Limb (tissue), 2 donors: Measurements from ENCODE around the gene MIS18BP1.
"Not testable (repeated sequence)": the region's sequence is repeated elsewhere in the genome, so short reads cannot be mapped to it uniquely, and the experiment has no call there.

Experiments used
- DNase-seq, 2 donors: peaks; one replicate each; pipeline ENCODE4 v3.0.0-alpha.2; 2016; ENCODE audit errors: extremely low spot score in 2 of 2

The MIS18BP1 gene

DNA sequence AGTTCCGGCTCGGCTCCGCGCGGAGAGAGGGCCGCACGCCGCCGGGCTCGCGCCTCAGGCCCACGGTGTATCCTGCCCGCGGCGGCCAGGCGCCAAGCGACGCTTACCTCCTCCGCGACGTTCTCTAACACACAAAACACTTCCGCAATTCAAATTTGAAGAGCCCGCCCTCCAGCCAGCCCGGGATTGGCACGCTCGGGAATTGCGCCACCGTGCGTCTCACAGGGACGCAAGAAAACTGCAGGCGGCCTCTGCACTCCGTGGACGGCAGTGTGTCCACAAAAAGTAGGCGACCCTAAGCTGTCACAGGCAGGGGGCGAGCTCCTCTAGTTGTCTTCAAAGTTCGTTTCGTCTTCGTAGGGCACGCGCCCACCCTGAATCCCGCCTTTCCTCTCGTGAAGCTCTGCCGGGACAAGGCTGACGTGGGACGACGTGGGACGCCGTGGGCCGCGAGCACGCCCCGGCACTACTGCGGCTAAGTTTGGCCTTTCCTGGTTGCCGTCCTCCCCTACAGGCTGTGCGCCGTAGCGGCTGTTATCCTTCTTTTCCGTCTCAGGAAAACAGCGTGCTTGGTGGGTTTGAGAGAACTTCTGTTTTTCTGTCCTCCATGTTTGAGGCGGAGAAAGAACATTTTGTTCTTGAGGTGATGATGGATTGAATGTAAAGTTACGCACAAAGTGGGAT, at the start of gene MIS18BP1:
Gene MIS18BP1 (minus strand): TSS at position 133 of the 684 bp plus-strand sequence. CDS start 5,916 bp downstream, outside the sequence.
- DNase-seq, result peak; percentile 96 to 97

DNA sequence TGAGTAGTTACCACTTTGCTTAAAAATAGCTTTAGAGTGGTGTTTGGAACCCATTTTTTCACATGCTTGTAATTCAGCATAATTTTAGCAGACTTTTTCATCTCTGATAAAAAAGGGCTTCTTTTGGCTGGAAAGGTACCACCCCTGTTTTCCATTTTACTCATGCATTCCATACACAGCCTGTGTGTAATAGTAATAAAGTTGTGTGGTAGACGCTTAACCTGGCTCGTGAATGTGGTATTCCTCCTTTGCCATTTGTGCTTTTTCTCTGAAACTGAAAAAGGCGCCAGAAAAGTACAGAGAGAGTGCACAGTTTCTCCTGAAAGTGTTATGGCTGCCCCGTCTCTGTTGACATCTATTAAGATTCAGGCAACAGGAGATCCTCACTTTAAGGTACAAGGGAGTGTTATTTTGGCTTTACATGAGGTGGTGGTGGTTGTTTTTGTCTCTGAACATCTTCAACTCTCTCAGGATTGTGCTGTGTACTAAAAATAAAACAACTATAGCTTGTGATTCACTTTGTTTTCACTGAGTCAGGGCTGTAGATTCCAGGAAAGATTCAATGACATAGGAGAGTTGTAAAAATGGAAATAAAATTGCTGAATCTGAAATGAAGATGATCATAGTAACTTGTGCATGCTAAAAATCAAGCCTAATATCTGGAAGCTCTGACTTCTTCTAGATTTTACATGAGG, 45.6 kb upstream of the MIS18BP1 start:
- no peak for DNase-seq

DNA sequence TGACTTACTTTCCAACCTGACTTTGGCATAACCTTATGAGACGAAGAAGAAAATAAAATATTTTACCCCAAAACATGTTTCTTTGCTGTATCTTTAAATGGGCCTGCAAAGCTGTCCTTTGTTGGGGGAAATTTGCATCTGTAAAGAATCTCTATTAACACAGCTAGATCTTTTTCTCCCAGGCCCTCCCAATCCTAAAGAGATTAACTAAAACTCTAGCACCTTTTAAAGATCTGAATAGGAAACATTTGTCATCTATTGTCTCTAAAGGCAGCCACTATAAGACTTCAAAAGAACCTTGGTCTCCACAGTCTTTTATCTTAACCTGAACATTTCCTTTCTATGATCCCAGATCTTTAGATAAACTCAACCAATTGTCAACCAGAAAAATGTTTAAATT, 41.8 kb upstream of the MIS18BP1 start:
- DNase-seq, result not testable (repeated sequence)

DNA sequence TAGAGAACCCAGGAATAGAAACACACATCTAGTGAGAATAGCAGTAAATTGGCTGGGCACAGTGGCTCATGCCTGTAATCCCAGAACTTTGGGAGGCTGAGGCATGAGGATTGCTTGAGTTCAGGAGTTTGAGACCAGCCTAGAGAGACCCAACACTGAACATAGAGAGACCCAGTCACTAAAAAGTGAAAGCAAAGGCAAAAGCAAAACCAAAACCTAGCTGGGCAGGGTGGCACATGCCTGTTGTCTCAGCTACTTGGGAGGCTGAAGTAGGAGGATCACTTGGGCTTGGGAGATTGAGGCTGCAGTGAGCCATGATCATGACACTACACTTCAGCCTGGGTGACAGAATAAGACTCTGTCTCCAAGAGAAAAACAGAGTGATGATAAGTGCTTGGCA, 37.5 kb upstream of the MIS18BP1 start:
- DNase-seq, result no peak

DNA sequence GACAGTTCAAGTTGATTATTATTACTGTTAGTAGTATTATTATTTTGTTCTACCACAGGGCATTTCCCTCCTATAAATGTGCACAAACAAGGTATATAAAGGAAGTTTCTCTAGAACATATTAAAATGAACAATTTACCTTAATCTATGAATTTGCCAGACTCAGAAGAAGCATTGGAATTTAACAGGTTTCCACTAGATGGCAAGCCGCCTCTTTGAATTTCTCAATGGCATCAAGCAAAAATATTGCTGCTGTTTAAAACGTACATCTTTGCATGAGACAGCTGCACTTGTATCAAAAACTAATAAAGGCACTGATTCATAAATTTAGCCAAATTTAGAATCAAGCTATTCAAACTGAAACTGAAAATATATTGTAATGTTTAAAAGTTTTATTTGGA, 34.6 kb upstream of the MIS18BP1 start:
- no peak for DNase-seq

DNA sequence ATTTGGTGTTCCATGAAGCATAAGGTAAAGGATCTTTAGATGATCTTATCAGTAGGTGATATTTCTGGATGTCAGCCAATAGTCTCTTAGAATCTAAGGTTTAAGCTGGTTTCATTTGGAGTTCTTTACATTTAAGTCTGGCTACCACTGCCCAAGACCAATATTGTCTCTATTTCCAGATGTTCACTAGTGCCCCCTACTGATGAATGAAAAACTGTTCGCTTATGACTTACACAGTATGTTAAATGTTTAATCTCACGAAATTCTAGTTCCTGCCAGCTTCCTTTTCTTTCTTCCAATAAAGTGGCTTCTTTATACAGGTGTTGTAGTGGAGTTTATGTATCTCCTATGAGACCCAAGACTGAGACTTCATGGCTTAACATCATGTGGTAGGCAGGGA, 31.8 kb upstream of the MIS18BP1 start:
- DNase-seq, result no peak

DNA sequence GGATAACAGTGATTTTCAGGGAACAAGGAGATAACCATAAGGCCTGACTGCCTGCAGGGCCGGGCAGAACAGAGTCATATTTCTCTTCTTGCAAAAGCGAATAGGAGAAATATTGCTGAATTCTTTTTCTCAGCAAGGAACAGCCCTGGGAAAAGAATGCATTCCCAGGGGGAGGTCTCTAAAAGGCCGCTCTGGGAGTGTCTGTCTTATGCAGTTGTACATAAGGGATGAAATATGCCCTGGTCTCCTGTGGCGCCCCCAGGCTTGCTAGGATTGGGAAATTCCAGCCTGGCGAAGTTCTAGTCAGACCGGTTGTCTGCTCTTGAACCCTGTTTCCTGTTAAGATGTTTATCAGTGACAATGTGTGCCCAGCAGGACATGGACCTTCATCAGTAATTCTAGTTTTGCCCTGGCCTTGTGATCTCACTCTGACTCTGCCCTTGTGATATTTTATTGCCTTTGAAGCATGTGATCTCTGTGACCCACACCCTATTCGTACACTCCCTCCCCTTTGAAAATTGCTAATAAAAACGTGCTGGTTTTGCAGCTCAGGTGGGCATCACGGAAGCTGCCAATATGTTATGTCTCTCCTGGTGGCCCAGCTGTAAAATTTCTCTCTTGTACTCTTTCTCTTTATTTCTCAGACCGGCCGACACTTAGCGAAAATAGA, 28.9 kb upstream of the MIS18BP1 start:
- DNase-seq, result not testable (repeated sequence)

DNA sequence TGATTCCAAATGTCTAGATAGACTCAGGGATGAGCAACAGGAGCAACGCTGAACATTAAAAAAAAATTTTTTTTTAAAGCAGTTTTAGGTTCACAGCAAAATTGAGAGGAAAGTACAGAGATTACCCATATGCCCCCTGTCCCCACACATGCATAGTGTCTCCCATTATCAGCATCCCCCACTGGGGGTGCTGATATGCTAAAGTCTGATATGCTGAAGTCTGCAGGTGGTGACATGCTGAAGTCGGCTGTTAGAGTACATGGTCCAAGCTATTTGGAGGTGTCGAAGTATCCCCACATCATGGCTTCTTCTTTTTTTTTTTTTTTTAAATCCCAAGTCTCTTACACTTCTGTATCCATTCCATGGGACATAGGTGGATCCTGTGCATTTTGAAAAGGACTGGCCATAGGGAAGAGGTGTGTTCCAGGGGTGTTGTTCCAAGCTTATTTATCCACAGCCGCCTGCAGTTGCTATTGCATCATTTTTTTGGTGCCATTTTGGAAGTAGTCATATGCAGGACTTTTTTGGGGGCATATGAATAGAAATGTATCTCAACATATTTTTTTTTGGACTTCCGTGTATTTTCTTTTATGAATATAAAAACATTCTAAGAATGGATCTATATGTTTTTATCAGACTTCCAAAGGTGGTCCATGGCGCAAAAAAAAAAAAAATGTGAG, 19.0 kb upstream of the MIS18BP1 start:
- DNase-seq, result no peak

DNA sequence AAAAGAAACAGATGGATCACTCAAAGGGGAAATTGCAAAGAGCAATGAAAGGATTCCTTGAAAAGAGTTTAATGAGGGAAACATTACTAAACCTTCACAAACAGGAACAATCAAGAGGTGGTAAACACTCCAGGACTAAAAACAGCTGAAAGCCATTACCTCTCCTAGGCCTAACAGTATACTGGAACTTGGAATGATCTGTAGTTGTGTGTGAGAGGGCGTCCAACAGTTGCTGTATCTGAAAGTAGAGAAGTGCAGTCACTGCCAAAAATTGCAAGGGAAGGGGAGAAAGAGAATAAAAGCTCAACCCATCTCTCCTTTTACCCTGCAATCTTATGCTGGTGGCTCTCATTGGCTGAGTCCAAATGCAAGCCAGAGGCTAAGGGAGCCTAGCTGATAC, 17.0 kb upstream of the MIS18BP1 start:
- DNase-seq, result no peak

DNA sequence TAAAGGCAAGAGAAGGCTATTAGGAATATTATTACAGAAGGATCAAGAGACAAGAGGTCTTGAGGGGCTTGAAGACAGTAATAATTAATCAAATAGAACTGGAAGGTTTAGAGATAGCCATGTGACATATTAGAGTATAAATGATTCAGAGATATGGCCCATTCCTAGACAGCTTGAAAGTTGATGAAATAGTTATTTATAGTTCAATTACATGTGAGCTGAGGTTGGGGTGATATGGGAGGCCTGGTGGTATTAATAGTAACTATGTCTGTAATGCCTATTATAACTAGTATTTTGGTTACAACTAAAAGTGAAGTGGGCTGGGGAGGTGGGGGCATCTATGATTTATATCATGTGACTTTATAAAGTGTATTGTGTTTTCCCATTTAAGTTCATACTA, 14.1 kb upstream of the MIS18BP1 start:
- no peak for DNase-seq

DNA sequence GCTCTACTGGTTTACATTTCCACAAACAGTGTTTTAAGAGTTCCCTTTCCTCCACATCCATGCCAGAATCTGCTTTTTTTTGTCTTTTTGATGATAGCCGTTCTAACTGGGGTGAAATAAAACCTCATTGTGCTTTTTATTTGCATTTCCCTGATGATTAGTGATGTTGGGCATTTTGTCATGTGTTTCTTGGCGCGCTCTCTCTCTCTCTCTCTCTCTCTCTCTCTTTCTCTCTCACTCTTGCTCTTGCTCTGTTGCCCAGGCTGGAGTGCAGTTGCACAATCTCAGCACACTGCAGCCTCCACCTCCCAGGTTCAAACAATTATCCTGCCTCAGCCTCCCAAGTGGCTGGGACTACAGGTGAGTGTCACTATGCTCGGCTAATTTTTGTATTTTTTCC, 9.6 kb upstream of the MIS18BP1 start:
- no peak for DNase-seq

DNA sequence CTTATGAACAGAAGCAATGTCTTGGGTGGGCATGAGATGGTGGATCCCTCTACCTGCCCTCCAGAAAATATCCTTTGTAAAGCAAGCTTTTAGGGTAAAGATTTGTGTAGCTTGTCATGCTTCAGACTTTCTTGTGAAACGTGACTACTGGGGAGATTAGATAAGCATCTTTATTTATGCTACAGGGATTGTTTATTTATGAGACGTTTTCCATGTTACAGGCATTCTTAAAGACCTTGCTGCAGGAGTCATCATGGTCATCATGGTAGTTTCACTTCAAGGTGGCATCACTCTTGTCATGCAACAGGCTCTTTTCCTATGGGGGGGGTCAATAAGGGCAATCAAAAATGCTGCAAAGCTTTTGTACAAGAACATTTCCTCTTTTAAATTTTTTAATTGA, 8.2 kb upstream of the MIS18BP1 start:
- no peak for DNase-seq

DNA sequence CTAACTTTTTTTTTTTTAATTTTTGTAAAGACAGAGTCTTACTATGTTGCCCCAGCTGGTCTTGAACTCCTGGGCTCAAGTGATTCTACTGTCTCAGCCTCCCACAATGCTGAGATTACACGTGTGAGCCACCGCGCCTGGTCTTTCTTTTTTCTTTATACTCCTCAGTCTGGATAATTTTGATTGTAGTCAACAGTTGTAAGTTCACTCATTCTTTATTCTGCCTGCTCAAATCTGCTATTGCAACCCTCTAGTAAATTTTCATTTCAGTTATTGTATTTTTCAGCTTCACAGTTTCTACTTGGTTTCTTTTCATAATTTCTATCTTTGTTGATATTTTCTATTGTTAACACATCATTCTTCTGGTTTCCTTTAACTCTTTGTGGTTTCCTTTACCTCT, 5.8 kb upstream of the MIS18BP1 start:
- no peak for DNase-seq

DNA sequence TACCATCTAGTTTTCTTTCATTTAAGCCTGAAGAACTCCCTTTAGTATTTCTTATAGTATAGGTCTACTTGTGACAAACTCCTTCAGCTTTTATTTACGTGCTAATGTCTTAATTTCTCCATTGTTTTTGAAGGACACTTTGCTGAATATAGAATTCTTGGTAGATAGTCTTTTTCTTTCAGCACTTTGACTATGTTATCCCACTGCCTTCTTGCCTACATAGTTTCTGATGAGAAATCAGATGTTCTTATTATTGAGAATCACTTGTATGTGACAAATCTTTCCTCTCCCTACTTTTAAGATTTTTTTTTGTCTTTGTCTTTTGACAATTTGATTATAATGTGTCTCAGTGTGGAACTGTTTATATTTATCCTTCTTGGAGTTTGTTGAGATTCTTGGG, 5.1 kb upstream of the MIS18BP1 start:
- DNase-seq, result no peak

DNA sequence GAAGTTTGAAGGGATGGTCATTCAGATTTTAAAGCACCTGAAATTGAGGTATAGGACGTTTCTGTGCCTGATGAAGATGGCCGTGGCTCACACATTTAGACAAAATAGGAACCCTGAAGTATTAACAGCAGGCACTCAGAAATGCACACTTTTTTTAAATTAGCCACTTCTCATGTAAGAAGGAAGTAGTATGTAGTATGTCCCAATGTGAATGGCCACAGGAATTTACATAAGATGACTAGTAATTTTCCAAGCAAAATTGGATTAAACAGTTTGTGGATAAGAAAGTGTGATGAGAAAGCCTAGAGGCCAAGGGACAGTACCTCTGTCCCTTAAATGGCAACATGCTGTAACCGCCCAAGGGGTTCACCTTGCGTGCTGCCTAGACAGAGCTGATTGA, 1.8 kb upstream of the MIS18BP1 start:
- DNase-seq, result no peak

DNA sequence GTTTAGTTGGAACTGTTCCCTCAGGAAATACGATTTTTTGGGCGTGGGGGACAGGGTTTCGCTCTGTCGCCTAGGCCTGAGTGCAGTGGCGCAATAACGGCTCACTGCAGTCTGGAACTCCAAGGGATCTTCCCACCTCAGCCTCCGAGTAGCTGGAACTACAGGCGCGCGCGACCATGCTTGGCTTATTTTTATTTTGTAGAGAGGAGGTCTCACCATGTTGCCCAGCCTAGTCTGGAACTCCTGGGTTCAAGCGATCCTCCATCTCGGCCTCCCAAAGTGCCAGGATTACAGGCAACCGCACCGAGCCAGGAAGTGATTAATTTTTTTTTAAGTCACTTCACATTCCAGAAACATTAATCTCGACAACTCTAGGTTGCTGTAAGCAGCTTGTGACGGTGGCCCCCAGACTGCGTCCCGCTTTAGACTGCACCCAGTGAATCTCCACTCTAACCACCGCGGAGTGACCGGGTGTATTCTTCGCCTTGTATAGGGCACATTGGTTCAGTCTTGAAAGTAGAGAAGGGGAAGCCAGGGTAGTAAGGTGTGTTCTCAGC, 830 bp upstream of the MIS18BP1 start:
- DNase-seq, result no peak

DNA sequence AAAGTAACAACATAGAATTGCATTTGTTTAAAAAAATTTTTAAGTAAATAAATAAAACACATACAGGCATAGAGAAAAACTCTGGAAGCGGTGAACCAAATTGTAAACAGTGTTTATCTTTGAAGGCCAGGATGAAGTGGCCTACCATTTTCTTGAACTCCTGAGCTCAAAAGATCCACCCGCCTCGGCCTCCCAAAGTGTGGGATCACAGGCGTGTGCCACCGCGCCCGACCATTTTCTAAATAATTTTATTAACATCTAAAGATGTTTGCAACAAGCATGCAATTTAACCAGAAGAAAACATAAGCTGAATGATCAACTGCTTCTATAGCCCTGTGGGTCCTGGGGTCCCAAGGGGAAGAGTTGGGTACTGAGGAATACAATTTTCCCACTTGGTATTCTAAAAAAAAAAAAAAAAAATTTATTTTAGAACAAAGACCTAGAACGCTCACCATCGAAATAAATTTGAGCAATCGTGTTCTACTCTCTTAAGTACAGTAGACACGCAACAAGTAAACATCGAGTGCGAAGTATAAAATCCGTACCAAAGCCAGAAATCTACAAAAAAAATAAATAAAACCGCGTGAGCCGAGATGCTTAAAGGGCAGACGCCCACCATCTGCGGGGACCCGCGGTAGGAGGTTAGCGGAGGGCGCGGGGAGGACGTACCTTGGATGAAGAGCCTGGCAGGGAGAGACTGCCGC, 484 bp downstream of the MIS18BP1 start:
- no peak for DNase-seq

DNA sequence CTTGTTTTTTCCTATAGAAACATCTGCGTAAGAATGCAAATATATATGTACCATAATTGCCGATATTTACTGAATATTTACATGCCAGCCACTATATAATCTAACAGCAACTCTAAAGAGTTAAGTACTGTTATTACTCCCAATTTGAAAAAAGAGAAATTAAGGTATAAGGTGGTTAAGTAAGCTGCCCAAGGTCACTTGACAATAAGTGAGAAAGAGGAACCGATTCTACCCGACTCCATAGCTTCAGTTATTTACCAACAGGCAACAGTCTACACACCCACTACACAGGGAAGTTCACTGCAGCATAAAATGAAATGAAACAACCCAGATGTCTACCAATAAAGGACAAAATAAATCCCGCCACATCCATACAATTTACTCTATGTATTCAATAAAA, 1.1 kb downstream of the MIS18BP1 start:
- DNase-seq, result no peak

DNA sequence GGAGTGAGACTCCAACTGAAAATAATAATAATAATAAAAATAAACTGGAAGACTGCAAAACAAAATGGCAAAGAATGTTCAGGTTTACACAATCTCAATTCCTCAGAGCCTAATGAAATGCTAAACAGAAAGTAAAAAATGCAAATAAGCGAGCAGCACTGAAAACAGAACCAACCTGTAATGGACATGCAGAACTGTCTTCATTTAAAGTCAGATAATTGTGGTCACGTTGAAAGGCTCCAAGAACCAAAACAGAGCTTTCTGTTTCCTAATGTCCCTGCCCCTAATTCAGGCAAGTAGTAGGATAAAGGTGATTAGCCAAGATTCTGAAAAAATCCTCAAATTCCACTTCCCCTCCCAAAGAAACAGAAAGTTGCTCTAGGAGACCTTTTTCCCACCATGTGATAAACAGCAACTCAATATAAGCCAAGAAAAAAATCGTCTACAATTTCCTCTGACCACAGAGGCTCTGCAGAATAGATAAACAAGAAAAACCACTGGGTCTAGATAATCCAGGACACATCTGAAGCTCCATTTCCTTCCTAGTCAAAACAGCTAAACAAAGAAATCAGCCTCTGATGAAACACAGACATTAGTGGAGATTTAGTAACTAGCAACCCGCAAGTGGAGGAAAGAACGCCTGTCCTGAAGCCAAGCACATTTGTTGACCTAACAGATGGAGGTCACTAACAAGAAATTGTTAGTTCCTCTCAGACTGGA, 3.0 kb downstream of the MIS18BP1 start:
- DNase-seq, result no peak

DNA sequence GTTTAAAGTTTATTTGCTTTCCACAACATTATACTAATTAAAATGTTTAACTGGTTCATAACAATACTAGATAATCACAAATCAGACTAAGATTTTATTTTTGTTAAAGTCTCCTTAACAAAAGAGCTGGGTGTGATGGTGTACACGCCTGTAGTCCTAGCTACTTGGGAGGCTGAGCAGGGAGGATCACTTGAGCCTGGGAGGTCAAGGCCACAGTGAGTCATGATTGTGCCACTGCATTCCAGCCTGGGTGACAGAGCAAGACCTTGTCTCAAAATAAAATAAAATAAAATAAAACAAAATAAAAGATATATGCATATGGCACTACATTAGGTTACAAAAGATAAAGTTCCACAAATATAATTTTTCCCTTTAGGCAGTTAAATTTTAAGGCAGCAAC, 5.6 kb downstream of the MIS18BP1 start:
- DNase-seq, result no peak

DNA sequence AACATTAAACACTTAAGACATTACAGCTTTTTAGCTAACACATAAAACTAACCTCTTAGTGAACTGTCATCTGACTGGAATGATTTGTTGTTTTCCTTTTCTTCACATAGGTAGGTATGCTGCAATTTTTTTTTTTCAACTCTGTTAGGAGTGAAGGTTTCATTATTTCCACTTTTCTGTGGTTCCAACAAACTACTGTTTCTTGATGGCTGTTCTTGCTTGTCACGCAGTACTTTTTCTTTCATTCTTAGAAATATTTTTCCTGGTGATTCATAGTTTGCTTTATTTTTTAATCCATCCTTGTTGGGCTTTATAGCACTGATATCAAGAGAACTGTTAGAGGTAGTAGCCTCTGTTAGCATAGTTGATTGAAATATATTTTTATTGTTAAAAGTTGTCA, 6.3 kb downstream of the MIS18BP1 start:
- DNase-seq, result no peak
